Hippocampal formation (tissue), 2 donors: ENCODE measurements around the gene MSI2.
"Not testable (repeated sequence)": the region's sequence is repeated elsewhere in the genome, so short reads cannot be mapped to it uniquely, and the experiment has no call there.

Experiments used
- DNase-seq, 2 donors: peaks; one replicate each; lab custom pipeline; 2025; lab: John Stamatoyannopoulos, UW

The MSI2 gene

DNA sequence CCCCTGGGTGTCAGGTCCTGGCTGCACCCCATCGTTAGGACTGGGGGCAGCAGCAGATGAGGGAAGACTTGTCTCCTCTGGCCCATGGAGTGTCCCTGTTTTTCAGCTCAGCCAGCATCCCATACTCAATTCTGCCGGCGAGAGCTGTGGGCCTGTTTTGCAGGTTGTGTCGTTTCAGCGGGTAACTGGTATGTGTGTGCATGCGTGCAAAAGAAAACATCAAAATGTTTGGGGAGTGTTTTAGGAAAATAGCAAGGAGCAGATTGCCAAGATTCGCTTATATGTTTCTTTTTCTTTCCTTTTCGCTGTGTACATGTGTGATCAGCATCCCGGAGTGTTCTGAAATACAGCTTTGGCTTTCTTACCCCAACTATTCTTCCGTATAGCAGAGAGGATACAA is 34.7 kb downstream of the MSI2 start:
- DNase-seq: no peak

DNA sequence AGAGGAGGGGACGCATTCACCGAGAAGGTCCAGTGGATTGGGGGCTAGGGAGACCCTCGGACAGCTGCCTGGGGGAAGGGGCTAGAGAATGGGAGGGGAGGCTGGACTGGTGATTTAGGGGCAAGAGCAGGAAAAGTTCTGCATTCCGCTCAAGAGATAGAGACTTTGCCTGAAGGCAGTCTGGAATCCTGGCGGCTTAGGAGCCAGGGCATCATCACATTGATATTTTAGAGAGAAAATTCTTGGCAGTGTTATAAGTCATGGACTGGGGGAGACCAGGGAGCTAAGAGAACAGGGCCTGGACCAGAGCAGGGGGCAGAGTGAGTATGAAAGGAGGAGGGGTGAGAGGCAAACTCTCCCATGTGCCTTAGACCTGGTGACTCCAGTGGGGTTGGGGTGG is 35.8 kb downstream of the MSI2 start:
- no peak for DNase-seq

DNA sequence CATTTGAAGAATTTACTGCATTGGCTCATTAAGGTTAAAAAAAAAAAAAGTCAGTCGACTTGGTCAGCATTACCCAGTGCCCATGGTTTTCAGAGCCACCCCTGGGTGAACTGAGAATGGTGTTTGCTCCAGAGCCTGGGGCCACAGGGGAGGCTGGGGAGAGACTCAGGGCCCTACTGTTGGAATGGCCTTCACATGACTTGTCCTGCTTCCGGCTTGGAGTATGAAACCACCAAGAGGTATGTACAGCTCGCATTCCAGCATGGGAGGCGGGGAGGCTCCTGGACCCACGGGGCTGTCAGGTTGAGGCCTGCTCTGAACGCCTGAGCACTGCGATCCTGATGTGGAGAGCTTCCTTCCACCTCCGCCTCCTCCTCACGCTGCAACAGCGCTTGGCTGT is 36.8 kb downstream of the MSI2 start:
- DNase-seq: no peak

DNA sequence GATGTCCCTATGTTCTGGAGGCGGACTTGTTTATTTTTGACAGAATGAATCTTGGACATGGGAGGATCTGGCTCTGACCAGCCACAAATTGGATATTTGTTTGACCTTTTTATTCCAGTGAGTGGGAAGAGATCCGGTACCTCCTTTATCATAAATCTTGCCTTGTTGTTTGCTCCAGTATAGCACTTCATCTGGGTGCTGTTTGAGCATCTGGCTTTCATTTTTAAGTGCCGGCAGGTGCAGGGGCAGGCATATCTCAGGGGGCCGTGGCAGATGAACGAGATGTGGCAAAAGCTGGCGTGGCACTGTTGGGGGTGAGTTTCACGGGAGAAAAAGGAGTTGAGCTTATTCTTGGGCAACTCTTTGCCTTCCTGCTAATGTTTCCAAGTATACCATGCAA is 37.8 kb downstream of the MSI2 start:
- DNase-seq: no peak

DNA sequence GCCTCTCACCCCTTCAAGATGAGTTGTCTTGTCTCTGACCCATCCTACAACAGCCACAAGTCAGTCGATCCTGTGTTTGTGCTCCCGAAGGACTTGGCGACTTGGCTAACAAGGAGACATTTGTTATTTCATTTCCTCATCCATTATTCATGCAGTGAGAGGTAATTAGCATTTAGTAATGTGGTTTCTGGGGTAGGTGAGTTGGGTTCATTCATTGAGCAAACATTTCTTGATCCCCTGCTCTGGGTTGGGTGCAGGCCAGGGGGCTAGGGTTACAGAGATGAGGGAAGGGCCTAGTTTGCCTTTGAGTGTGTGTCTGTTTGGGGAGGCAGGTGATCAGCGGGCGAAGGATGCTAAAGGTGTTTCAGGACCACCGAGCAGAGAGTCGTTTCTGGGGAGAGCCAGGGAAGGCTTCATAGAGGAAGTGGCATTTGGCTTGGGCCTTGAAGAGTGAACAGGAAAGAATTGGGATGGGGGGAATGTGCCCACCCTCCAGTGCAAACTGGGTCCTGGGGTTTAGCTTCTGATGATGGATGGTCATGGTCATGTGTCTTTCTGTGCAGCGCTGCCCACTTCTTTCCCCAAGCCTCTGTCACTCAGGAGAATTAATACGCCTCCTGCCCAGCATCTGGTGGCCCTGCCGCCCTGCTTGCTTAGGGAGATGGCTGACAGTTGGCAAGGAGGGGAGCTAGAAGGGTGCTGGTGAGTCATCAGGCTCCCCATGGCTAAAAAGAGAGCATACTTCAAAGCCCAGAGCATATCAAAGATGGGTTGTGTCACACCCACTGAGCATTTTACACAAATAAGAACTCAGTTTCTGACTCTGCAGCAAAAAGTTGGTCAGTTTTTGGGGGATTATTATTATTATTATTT is 38.5 kb downstream of the MSI2 start:
- no peak for DNase-seq

DNA sequence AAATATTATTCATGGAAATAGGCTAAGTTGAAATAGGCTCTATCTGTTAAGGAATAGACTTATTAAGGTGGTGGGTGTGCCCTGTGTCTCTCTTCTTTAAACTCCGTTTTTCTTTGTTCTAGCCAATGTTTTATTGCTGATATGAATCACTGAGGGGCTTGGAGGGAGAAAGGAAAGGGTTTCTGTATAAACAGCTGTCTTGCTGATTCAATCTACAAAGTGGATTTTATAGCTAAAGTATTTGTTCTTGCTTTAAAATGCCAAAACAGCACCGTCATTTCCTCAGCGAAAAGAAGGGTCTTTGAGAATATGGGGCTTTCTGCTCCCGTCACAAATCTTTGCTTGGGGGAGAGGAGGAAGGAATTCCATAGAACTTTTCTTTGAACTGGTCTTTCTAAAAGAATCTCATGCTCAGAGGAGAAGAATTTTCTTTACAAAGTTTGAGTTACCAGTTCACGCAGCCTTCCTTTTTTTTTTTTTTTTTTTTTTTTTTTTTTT is 39.3 kb downstream of the MSI2 start:
- no peak for DNase-seq

DNA sequence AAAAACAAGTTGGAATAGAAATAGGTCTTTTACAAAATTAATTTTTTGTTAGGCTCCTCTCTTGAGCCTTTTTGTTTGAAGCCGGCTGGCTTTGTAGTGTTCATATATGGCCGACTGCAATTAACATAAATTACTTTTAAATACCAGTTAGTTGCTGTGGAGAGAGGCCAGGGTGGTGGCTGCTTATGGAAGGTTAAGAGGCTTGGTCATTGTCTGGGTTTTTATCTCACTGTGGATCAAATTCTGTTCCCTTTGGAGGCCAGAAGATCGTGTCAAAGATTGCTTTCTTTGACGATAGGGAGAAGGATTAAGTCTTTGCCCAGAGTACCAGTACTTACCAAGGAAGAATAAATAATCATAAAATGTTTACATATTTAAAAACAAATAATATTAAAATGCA is 39.9 kb downstream of the MSI2 start:
- no peak for DNase-seq

DNA sequence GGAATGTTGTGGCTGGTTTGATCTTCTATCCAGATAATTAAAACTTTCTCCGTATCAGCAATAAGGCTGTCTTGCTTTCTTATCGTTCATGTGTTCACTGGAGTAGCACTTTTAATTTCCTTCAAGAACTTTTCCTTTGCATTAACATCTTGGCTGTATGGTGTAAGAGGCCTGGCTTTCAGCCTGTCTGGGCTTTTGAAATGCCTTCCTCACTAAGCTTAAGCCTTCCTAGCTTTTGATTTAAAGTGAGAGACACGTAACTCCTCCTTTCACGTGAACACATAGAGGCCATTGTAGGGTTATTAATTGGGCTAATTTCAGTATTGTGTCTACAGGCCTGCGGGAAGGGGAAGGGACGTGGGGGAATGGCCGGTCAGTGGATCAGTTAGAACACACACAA is 42.9 kb downstream of the MSI2 start:
- no peak for DNase-seq

DNA sequence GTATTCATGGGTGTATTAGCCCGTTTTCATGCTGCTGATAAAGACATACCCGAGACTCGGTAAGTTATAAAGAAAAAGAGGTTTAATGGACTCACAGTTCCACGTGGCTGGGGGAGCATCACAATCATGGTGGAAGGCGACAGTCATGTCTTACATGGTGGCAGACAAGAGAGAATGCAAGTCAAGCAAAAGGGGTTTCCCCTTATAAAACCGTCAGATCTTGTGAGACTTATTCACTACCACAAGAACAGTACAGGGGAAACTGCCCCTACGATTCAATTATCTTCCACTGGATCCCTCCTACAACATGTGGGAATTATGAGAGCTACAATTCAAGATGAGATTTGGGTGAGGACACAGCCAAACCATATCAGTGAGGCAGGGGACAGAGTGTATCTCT is 44.3 kb downstream of the MSI2 start:
- not testable (repeated sequence) for DNase-seq

DNA sequence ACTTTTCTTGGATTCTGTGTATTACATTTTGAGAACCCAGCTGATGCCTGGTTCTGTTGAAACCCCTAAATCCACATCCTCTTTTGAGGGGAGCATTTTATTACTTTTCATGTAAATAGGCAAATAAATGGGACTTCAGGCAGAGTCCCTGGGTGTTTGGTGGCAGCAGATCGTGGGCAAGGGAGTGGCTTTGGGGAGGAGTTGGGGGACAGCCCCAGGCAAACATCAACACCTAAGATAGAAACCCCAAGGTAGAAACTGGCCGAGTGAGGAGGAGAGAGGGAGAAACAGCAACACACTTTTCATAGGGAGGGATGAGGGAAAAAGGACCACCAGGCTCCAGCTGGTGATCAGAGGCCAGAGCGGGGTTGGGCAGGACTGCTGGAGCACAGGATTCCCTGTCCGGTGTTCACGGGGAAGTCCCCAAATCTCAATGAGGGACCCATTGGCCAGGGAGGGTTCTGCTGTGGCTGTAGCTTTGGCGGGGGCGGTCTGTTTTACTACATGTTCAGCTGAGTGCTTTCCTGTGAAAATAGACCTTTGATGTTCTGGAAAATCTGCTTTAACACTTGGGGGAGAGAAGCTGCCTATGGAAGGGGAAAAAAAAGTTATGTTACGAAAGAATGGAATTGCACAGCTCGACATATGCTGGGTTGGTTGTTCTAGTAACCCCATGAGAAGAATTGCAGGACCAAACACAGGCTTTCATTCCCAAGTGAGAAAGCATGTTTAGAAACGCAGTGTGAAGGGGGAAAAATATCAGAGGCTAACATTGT is 46.6 kb downstream of the MSI2 start:
- DNase-seq: no peak

DNA sequence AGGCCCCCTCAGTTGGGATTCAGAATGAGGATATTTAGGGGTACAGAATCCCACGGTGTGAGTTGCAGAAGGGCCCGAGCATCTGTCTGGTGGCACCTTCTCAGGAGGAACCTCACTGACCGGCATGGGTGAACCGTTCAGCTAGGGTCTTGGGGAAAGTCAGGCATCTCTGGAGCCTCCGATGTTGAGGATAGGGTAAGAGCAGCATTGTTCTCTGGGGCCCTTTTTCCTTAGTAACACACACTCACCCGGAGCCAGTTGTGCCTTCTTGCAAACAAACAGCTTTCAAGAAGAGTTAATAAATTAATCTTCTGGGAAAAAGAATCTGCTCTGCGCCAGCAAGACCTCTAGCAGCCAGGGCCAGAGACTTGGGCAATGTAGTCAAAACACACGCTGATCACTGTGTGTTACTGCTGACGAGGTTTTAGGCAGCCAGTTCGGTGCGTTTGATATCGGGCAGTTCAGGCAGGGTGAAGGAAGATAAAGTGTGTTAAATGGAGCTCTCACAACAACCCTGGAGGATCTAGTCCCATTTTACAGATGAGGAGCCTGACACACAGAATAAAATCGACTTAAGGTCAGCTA is 48.9 kb downstream of the MSI2 start:
- no peak for DNase-seq

DNA sequence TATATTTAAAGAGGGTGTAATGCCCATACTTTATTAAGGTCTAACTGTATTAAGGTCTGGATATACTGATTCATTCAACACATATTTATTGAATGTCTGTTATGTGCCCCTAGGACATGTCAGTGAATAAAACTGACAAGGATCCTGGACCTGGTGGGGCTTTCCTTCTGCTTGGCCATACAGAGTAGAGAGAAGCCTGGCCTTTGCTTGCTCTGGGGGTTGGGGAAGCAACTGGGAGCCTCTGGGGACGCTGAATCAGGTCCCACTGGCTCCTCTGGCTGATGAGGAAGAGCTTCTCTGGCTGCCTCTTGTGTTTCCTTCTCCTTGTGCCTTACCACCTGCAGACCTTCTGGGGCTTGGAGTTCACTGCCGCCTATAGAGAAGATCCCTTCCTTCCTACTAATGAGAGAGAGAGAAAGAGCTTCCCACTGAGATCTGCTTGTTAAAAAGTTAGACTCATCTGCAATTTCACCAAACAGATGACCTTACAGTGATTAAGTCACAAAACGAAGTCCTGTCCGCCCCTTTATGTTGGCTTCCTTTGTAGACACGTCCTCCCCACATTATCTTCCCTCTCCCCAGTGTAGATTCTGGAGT is 49.7 kb downstream of the MSI2 start:
- DNase-seq: no peak

DNA sequence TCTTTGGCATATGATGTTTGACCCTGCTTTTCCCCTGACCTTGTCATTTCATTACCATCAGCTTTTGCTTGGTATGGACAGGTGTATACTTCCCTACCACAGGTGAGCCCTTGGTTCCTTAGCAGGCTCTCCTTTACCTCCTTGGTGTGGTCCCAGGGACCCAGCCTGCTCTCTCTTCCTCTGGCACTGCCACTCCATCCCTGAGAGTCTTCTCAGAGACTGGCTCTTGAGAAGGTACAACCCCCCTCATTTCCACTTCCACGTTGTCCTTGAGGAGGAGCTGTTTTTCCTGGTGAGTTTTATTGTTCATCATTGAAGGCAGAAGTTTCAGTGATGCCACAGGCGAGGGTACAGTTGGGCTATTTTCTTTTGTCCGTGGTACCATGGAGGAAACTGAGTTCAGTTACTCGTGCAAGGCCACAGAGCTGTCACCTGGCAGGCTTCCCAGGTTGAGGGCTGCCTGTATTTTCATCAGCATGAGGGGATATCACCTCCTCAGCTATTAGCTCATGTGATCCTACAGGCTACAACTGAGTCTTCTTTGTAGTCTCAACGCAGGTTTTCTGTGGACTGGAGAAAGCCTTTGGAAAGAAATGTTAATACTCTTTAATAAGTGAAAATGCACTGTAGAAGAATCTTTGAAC is 52.3 kb downstream of the MSI2 start:
- DNase-seq: no peak

DNA sequence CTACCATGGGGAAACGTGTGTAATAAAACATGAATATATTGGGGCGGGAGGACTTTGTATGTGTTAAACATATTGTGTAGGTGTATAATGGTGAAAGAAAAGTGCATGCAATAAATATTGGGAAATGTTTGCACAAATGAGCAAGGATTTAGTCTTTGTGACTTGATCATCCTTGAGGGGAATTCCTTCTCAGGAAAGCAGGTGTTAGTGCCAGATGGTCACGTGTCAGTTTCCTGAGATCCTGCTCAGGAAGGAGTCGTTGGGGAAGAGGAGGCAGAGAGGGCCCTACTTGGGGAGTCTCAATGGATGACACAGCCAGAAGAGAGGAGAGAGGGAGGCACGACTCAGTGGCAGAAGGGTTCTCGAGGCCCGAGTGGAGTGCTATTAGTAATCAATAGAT is 53.2 kb downstream of the MSI2 start:
- DNase-seq: no peak

DNA sequence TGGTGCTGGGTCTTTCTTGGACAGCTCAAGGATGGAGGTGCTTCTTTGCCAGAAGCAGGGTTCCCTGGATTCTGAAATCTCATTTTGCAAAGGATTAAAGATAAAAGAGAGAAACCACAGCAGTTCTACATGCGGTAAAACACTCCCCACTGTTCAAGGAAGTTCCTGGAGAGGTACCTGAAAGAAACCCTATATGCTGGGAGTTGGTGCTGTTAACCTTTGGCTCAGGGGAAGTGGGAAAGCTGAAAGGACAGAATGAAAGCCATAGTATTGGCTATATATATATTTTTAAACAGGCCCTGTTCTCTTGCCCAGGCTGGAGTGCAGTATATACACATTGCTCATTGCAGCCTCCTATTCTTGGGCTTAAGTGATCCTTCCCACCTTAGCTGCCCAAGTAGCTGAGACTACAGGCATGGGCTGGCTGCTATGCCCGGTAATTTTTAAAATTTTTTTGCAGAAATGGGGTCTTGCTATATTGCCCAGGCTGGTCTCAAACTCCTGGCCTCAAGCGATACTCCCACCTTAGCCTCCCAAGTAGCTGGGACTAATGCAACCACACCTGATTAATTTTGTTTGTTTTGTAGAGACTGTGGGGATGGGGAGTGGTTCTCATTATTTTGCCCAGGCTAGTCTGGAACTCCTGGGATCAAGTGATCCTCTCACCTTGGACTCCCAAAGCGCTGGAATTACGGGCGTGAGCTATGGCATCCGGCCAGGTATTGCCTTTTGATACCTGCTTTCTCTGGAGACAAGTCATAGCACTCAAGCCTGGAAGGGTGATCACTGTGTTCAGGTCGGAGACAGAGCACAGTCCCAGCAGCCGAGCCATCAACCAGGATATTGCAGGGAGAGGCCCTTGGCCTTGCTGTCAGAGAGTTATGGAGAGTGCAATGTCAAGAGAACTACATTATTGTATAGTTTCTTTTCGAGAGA is 55.2 kb downstream of the MSI2 start:
- no peak for DNase-seq

DNA sequence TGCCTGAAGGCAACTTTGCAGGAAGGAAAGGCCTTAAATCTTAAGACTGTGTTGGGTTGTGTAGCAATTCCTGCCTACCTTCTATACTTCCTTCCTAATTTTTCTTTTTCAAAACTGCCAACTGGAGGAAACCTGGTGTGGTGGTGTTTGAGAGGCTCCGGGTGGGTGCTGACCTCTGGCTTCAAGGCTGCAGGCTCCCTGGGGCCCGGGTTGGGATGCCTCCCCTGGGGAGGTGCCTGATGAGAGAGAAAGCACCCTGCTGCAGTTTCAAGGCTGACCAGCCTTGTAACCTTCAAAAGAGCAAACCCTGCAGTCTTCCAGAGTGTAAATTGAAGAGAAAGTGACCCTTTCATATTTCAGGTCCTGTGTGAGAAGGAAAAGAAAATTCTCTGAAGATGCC is 55.9 kb downstream of the MSI2 start:
- DNase-seq: no peak

DNA sequence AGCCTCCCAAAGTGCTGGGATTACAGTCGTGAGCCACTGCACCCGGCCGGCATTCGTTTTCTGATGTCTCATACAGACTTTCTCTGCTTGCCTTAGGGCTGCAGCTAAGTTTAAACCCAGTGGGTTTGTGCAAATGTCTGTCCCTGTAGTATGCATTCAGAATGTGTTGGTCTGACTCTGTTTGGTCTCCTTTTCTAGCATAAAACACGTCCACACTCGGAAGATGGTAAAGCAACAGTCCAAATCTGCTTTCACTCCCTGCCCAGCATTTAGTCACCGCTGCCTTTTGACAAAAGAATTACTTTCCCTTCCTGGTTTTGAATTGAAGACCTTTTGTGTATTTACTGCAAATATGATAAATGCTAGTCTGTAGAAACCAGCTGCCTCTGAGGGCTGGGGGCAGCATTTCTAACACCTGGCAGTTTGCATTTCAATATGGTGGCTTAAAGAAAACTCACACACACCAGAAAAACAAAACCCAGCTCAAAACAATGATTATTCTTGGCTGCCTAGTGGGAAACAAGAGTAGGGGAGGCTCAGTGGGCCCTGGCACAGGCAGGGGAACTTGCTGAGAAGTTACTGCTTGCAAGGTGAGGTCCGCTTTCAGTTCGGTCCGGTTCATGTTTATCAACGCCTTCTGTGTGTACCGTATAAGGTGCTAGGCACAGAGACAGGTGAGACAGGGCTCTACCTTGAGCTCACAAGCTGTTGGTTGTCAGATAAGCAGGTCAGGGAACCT is 56.9 kb downstream of the MSI2 start:
- no peak for DNase-seq

DNA sequence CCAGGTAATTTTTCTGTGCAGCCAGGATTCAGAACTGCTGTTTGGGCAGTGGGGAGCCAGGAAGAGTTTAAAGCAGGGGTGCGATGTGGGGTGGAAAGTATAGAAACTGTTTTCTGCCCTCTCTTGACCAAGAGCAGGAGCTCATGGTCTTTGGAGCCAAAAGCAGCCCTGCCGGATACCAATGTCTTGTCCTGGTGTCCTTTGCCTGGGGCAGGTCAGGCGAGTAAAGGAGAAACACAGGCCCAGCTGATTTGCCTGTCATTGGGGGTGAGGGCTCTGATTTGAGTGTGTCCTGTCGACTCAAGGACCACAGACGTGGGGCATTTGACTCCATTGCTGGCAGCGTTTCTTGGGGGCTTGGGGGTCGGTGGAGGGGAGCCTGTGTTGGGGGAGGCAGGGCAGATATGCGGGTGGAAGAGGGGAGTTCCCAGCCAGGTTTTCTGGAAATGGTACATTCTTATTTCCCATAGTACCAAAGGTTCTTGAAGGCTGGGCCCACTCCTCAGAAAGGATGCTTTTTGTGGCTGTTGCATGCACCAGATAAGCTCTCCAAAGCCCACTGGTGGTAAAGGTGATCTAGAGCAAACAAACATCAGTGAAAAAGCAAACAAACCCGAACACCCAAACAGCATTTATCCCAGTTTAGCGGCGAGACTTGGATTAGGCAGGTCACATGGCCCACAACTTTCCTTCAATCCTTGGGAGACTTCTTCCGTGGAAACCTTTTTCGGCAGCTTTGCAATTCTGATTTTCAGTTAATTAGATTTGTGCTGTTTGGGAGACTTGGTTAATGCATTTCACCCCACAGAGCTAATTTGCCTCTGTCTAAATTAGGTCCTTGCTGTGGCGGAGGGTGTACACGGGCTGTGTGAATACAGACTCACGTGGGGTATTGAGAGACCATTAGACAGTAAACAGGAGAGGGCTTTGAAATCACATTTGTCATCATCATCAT is 59.0 kb downstream of the MSI2 start:
- DNase-seq: no peak

DNA sequence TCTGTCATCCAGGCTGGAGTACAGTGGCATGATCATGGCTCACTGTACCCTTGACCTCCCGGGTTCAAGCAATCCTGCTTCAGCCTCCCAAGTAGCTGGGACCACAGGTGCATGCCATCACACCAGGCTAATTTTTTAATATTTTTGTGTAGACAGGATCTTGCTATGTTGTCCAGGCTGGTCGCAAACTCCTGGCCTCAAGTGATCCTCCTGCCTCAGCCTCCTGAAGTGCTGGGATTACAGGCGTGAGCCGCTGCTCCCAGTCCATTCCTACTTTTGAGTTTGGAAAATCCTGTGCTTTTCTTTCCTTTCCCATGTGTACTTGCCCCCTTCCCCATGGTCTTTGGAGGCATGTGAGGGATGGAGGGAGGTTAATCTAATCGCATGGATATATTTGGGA is 60.0 kb downstream of the MSI2 start:
- no peak for DNase-seq
